Astrocyte of the cerebellum (primary cell): Measurements from ENCODE around the gene CCDC38.

ENCODE experiments used
- DNase-seq: peaks from one replicate; pipeline ENCODE4 v3.0.0-alpha.2; 2011; ENCODE audit warnings: low read depth
- H3K4me3 ChIP-seq: 2 replicates; pipeline ENCODE4 v1.5.1; 2011; ENCODE audit warnings: mild to moderate bottlenecking, low read depth, low read length, moderate library complexity
- in situ Hi-C: cut with HindIII; loops from 2 replicates; pipeline ENCODE4 v1.10.0; 2017; ENCODE audit warnings: low sequenced_read_pairs
- TF ChIP-seq, protein P1 (sequence below): IDR thresholded peaks from 2 replicates; pipeline ENCODE4 v1.5.1; 2012; ENCODE audit warnings: low read length, low read depth, moderate library complexity, mild to moderate bottlenecking; ENCODE audit errors: missing control alignments

CCDC38 gene

DNA sequence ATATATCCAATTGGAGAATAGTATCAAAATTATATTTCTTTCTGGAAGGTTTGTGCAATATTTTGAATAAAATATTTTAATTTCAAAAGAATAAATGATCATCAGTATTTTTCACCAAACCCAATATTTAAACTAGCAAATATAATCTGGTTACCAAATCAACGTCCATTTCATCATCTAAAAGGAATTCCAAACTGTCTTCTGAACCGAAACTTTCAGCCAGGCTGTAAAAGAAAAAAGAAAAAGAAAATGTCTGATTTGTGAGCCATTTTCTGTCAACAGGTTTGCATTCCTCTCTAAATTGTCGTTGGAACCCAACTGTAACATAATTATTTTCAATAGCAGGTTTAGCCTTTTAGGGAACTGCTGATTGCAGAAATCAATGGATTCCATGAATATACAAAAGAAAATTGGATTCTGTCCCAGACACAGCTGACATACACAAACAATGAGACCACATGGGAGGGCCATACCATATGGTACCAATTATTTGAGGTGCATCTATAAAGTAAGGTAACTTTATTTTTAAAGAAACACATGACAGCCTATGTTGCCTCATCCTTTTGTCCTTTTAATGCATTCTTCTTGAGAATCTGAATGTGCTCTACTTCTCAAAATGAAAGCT lies 61.0 kb downstream of the CCDC38 start:
- TF ChIP-seq, protein P1, sequence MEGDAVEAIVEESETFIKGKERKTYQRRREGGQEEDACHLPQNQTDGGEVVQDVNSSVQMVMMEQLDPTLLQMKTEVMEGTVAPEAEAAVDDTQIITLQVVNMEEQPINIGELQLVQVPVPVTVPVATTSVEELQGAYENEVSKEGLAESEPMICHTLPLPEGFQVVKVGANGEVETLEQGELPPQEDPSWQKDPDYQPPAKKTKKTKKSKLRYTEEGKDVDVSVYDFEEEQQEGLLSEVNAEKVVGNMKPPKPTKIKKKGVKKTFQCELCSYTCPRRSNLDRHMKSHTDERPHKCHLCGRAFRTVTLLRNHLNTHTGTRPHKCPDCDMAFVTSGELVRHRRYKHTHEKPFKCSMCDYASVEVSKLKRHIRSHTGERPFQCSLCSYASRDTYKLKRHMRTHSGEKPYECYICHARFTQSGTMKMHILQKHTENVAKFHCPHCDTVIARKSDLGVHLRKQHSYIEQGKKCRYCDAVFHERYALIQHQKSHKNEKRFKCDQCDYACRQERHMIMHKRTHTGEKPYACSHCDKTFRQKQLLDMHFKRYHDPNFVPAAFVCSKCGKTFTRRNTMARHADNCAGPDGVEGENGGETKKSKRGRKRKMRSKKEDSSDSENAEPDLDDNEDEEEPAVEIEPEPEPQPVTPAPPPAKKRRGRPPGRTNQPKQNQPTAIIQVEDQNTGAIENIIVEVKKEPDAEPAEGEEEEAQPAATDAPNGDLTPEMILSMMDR: no peak
- no peak overlapping the region for H3K4me3 ChIP-seq
- in situ Hi-C loops: no loop called here
- peak; percentile 40 for DNase-seq

DNA sequence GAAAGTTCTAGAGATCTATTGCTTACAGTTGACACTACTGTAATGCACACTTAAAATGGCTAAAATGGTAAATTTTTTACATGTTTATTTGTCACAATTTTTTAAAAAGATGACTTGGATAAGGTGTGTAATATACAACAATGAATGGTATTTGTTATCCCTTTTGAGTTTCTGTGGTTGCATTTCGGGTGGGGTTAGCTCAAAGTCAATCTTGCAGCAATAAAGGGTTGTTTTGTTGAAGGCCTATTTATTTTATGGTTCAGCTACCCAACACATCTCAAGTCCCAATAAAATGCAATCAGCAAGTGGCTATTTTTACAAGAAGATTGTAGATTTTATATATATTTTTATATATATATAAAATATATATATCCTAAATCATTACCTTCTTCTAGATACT lies 61.5 kb downstream of the CCDC38 start:
- H3K4me3 ChIP-seq: no peak overlapping the region
- in situ Hi-C loops: no loop called here
- no peak for DNase-seq
- TF ChIP-seq, protein P1: no peak

DNA sequence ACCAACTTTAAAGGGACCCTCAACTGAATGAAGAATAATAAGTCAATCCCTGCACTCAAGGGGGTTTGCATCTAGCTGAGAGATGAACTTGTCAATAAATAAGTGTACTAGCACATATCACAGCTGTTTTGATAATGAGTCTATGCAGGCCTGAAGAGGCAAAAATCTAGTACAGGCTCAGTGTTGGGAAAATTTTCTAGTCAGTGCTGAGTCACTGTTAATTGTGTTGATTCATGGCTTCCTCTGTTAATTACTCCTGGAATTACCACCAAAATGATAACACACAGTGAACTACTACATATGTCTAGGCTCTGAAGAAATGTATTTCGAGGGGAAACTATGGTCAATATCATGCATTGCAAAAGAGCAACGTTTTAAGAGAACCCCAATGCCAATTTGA lies 64.8 kb downstream of the CCDC38 start:
- DNase-seq: no peak
- in situ Hi-C loops: no loop called here
- TF ChIP-seq, protein P1: no peak
- H3K4me3 ChIP-seq: no peak overlapping the region

DNA sequence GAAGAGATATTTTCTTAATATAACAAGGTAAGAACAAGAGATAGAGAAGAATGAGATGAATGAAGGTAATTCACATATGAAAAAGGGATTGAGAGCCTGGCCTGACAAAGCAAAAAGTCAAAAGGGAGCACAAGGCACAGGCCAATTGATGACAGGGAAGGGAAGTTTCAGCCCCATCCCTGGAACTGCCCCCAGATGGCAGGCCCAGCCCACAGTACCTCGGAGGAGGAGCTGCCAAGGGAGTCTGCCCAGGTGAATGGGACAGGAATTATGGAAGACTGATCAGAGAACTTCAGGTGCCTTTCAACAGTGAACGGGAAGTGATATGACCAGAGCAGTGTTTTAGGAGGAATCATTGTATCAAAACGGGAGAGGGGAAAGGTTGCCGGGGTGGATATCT lies 68.0 kb downstream of the CCDC38 start:
- in situ Hi-C loops: loop anchor here (5.0 kb wide), 1 partner anchor 38 kb away; no protein-coding TSS in a partner anchor
- DNase-seq: no peak
- H3K4me3 ChIP-seq: no peak overlapping the region
- TF ChIP-seq, protein P1: no peak

DNA sequence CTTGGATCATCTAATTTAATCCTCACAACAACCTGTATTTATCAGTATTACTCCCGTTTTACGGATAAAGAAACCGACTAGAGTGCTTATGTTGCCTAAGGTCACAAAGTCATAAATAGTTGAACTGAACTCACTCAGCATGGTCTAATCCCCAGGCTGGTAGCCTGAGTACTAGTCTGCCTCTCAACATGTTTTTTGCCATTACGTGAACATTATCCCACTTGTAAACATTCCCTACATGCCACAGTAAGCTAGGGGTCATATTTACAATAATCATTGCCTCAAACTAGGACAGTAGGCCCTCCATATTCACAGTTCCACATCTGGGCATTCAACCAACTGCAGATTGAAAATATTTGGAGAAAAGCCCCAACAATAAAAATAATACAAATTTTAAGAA lies 71.5 kb downstream of the CCDC38 start:
- DNase-seq: no peak
- in situ Hi-C loops: loop anchor here (5.0 kb wide), 1 partner anchor 41 kb away; no protein-coding TSS in a partner anchor
- H3K4me3 ChIP-seq: no peak overlapping the region
- TF ChIP-seq, protein P1: no peak

DNA sequence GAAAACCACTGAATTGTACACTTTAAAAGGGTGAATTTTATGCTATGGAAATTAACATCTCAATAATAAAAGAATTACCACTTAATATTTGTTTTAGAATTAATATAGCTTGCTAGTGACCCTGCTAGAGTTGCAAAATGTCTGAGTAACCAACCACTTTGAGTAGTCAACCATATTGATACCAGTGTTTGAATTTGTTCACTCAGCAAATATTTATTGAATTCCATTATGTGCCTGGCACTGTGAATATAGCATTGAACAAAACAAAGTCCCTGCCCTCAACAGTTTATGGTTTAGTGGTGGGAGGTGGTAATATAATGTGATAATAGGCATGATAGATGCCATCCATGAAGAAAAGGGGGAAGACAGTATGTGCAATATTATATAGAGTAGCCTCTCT lies 79.1 kb downstream of the CCDC38 start:
- DNase-seq: no peak
- no peak overlapping the region for H3K4me3 ChIP-seq
- TF ChIP-seq, protein P1: no peak
- in situ Hi-C loops: no loop called here
